KOPT-K1 (cell line): ENCODE data around the gene ZFP36L1.

Experiments
- H3K27ac ChIP-seq: fragments of 200-600 bp; sonication (generic); 2 replicates; pipeline ENCODE4 v1.5.1; 2016; ENCODE audit warnings: antibody characterized with exemption, mild to moderate bottlenecking, low read depth, low read length; ENCODE audit not compliant: poor library complexity, severe bottlenecking
- H3K36me3 ChIP-seq: fragments of 200-600 bp; sonication (generic); 2 replicates; pipeline ENCODE4 v1.5.1; 2017; ENCODE audit warnings: antibody characterized with exemption, mild to moderate bottlenecking, low read length, moderate library complexity; ENCODE audit not compliant: insufficient read depth
- H3K9me3 ChIP-seq: fragments of 200-600 bp; sonication (generic); 2 replicates; pipeline ENCODE4 v1.5.1; 2017; ENCODE audit warnings: antibody characterized with exemption, low read length, mild to moderate bottlenecking; ENCODE audit not compliant: insufficient read depth, poor library complexity, severe bottlenecking

ZFP36L1 gene

DNA sequence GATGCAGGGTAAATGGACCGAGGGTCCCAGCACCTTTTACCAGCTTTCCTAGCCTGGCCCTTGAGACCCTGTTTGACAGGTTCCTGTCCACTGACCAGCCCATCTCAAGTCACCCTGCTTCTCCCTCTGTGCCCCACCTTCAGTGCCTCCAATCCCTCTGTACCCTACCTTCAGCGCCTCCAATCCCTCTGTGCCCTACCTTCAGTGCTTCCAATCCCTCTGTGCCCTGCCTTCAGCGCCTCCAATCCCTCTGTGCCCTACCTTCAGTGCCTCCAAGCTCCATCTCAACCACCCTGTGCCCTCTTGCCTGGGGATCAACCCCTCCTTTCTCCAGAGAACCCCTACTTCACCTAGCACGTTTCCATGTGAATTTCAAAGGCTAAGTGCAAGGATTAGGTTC, 54.3 kb downstream of the ZFP36L1 start:
- Histone ChIP-seq H3K9me3 (no peaks in the 10 kb centered on the region), H3K36me3 (no peaks in the 10 kb centered on the region), H3K27ac (no peak overlapping the region)
